Measurements from ENCODE around the gene CGNL1. TPM values are rescaled to one million over a fixed set of nuclear protein-coding genes. Genes with fewer than 3 reads are reported as not detected.

The CGNL1 gene
- total and polyA plus RNA-seq, 4 donors = 14.5 to 30.9 (median 19.1) TPM

- no CpG with 5 or more reads among the region's 2 CpGs for WGBS (ENCODE audit: insufficient coverage)
- Histone ChIP-seq H3K9me3 (ENCODE audit: control insufficient read depth, insufficient read depth, low read length) (no peaks in the 10 kb centered on the region), H3K4me1 (ENCODE audit: control insufficient read depth, insufficient read depth, low read length) (no peaks in the 10 kb centered on the region), H3K4me3 (ENCODE audit: low read depth, low read length) (no peak overlapping the region), H3K36me3 (ENCODE audit: control insufficient read depth, insufficient read depth, low read length) (no peaks in the 10 kb centered on the region), H3K27ac (ENCODE audit: low read depth, low read length) (no peak overlapping the region), H3K27me3 (ENCODE audit: control insufficient read depth, insufficient read depth, low read length) (no peaks in the 10 kb centered on the region)
- DNase-seq (ENCODE audit: low read depth in 4 of 6, low spot score in 6 of 6) = no peak
Observed at GRCh38 chr15:57358571-57358970, 17.7 kb upstream of the CGNL1 start.

DNA sequence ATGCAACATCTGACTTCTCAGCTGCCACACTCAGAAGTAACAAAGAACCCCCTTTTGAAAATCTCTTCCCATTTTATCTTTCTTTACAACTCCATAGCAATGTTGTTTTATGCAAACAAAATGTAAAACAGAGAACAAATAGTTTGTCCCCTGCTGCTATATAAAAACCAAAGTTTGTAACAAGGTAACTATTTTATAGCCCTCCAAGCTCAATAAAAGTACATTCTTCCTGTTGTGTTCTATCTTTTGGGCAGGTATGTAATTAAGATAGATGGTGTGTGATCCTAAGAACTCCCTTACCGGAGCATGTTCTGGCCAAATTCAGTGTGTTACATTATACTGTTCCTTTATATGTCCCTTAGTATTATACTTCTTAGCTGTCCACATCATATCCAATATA, 12.6 kb upstream of the CGNL1 start:
- no CpG with 5 or more reads among the region's 1 CpG for WGBS (ENCODE audit: insufficient coverage)
- Histone ChIP-seq H3K27me3 (ENCODE audit: control insufficient read depth, insufficient read depth, low read length) (no peaks in the 10 kb centered on the region), H3K36me3 (ENCODE audit: control insufficient read depth, insufficient read depth, low read length) (no peaks in the 10 kb centered on the region), H3K9me3 (ENCODE audit: control insufficient read depth, insufficient read depth, low read length) (no peaks in the 10 kb centered on the region), H3K27ac (ENCODE audit: low read depth, low read length) (no peak overlapping the region), H3K4me1 (ENCODE audit: control insufficient read depth, insufficient read depth, low read length) (peaks cover 5% of the 10 kb centered on the region), H3K4me3 (ENCODE audit: low read depth, low read length) (no peak overlapping the region)
- DNase-seq (ENCODE audit: low read depth in 4 of 6, low spot score in 6 of 6) = no peak

DNA sequence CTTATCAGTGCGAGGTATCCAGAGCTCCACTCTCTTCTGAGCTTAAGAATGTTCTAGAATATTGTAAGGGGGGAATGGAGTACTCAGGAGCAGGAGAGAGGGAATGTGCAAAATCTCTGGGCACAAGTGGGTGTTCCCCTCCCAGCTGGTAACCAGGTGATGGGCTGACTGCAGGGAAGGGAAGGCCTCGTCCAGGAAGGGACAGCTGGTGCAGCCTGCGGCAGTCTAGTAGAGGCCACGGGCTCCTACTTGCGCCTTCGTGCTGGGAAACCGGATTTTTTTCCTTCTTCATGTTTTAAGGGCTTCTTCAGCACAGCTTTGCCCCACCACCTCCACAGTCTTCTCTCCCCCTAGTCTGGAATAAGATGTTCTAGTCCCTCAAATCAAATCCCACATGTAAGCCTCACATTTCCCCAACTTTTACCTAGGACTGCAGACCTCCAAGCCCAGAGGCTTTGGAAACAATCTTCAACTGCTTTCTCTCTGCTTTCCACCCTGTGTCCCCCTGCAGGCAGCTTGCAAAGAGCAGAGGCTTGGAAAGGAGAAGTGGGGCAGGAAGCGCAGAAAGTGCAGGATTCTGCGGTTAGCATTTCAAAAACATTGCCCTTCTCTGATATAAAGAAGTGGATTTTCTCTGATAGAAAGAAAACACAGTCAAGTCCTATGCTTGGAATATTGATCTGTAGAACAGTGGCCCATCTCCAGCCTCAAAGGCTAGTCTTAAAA, 11.9 kb upstream of the CGNL1 start:
- DNase-seq (ENCODE audit: low read depth in 4 of 6, low spot score in 6 of 6) = peak in 1 of 6 donors; percentile 45
- Histone ChIP-seq H3K9me3 (ENCODE audit: control insufficient read depth, insufficient read depth, low read length) (no peaks in the 10 kb centered on the region), H3K4me3 (ENCODE audit: low read depth, low read length) (no peak overlapping the region), H3K27ac (ENCODE audit: low read depth, low read length) (no peak overlapping the region), H3K36me3 (ENCODE audit: control insufficient read depth, insufficient read depth, low read length) (no peaks in the 10 kb centered on the region), H3K27me3 (ENCODE audit: control insufficient read depth, insufficient read depth, low read length) (no peaks in the 10 kb centered on the region), H3K4me1 (ENCODE audit: control insufficient read depth, insufficient read depth, low read length) (peaks cover 5% of the 10 kb centered on the region)
- 71% methylated on average over 4 of the region's 9 CpGs for WGBS (ENCODE audit: insufficient coverage)

DNA sequence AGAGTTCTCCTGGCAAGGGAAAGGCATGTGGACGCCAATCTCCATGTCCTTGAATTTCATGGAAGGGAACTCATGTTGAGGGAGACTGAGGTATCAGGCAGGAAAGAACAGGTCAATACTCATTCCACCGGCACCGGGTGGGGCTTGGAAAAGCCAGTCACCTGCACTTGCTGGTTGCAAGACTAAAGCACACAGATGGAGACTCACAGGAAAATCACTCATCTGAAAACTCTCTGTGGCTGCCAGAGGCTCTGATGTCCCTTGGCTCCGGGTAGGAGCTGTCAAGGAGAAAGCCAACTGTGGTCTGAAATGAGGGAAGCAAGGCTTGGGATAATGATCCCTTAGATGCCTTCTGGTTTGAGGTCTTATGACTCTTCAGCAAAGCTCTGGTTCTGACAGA, 8.7 kb upstream of the CGNL1 start:
- Histone ChIP-seq H3K4me1 (ENCODE audit: control insufficient read depth, insufficient read depth, low read length) (peaks cover 5% of the 10 kb centered on the region), H3K27ac (ENCODE audit: low read depth, low read length) (no peak overlapping the region), H3K36me3 (ENCODE audit: control insufficient read depth, insufficient read depth, low read length) (no peaks in the 10 kb centered on the region), H3K27me3 (ENCODE audit: control insufficient read depth, insufficient read depth, low read length) (no peaks in the 10 kb centered on the region), H3K9me3 (ENCODE audit: control insufficient read depth, insufficient read depth, low read length) (no peaks in the 10 kb centered on the region), H3K4me3 (ENCODE audit: low read depth, low read length) (no peak overlapping the region)
- WGBS (ENCODE audit: insufficient coverage) = 92% methylated on average over 4 of the region's 4 CpGs
- peak in 1 of 6 donors; percentile 17 for DNase-seq (ENCODE audit: low read depth in 4 of 6, low spot score in 6 of 6)

DNA sequence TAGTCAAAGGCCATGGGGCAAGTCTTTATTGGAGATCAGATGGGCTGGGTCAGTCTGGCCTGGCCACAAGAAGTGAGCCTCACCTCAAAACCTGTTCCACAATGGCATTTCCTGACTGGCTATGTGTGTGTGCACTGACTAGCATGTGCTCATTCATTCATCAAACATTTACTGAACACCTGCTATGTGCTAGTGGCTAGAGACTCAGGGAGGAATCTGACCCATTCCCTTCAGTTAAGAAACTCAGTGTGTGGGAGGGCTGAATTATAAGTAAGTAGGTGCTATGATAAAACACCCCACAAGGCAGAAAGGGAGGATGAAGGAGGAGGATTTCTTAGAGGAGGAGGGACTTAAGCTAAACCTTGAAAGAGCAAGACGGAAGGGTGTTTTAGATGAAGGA, 5.4 kb upstream of the CGNL1 start:
- Histone ChIP-seq H3K9me3 (ENCODE audit: control insufficient read depth, insufficient read depth, low read length) (no peaks in the 10 kb centered on the region), H3K36me3 (ENCODE audit: control insufficient read depth, insufficient read depth, low read length) (no peaks in the 10 kb centered on the region), H3K27ac (ENCODE audit: low read depth, low read length) (no peak overlapping the region), H3K4me1 (ENCODE audit: control insufficient read depth, insufficient read depth, low read length) (peaks cover 3% of the 10 kb centered on the region), H3K27me3 (ENCODE audit: control insufficient read depth, insufficient read depth, low read length) (peaks cover 9% of the 10 kb centered on the region), H3K4me3 (ENCODE audit: low read depth, low read length) (no peak overlapping the region)
- 100% methylated on average over 1 of the region's 1 CpG for WGBS (ENCODE audit: insufficient coverage)
- DNase-seq (ENCODE audit: low read depth in 4 of 6, low spot score in 6 of 6) = no peak

- Histone ChIP-seq H3K27me3 (ENCODE audit: control insufficient read depth, insufficient read depth, low read length) (peaks cover 16% of the 10 kb centered on the region), H3K4me1 (ENCODE audit: control insufficient read depth, insufficient read depth, low read length) (peaks cover 12% of the 10 kb centered on the region), H3K27ac (ENCODE audit: low read depth, low read length) (no peak overlapping the region), H3K4me3 (ENCODE audit: low read depth, low read length) (no peak overlapping the region), H3K36me3 (ENCODE audit: control insufficient read depth, insufficient read depth, low read length) (no peaks in the 10 kb centered on the region), H3K9me3 (ENCODE audit: control insufficient read depth, insufficient read depth, low read length) (no peaks in the 10 kb centered on the region)
- no peak for DNase-seq (ENCODE audit: low read depth in 4 of 6, low spot score in 6 of 6)
- 94% methylated on average over 3 of the region's 4 CpGs for WGBS (ENCODE audit: insufficient coverage)
Observed at GRCh38 chr15:57373251-57373881, 2.9 kb upstream of the CGNL1 start.

DNA sequence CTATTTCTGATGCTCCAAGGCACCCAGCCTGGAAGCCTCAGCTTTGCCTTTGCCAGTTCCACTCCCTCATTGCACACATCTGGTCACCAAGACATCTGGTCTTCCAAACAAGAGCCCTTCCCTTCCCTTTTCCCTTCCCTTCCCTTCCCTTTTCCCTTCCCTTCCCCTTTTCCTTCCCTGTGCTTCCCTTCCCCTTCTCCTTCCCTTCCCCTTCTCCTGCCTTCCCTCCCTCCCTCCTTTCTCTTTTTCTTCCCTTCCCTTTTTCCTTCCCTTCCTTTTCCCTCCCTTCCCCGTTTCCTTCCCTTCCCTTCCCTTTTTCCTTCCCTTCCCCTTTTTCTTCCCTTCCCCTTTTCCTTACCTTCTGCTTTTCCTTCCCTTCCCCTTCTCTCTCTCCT, 2.4 kb upstream of the CGNL1 start:
- no peaks in the 10 kb centered on the region for H3K36me3 ChIP-seq (ENCODE audit: control insufficient read depth, insufficient read depth, low read length)
- H3K4me3 ChIP-seq (ENCODE audit: low read depth, low read length) = no peak overlapping the region
- 89% methylated on average over 1 of the region's 1 CpG for WGBS (ENCODE audit: insufficient coverage)
- no peak overlapping the region for H3K27ac ChIP-seq (ENCODE audit: low read depth, low read length)
- H3K27me3 ChIP-seq (ENCODE audit: control insufficient read depth, insufficient read depth, low read length) = peaks cover 16% of the 10 kb centered on the region
- no peaks in the 10 kb centered on the region for H3K9me3 ChIP-seq (ENCODE audit: control insufficient read depth, insufficient read depth, low read length)
- peaks cover 12% of the 10 kb centered on the region for H3K4me1 ChIP-seq (ENCODE audit: control insufficient read depth, insufficient read depth, low read length)
- DNase-seq (ENCODE audit: low read depth in 4 of 6, low spot score in 6 of 6) = no peak

DNA sequence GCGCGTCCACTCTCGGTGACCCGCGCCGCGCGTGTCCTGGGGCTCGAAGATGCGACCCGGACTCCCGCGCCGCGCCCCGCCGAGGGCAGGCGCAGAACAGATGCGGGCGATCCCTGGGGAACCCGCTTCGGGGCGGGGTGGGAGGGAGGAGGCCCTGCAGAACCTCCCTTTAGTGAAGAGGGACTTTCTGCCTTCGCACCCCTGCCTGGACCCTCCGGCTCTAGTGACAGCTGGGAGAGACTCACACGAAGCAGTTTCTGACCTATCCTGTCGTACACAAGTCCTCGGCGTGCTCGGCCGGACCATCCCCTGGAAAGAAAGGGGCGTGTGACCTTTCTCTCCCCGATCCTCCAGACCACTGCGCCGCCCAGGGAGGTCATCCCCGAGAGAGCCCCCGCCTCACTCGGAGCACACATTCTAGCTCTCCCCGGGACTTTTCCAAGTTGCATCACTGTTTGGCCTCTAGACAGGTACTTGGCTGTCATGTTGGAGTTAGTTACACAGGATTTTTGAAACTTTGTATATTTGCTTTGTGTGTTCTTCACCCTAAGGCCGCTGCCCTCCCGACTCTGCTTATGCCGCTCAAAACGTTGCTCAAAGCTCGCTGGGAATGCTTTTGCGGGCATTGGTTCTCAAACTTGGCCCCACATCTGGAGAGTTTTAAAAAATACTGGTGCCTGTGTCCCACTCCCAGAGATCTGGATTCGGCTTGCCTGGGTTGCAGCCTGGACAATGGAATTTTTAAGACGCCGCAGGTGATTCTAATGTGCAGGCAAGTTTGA, 582 bp downstream of the CGNL1 start:
- peaks cover 16% of the 10 kb centered on the region for H3K27me3 ChIP-seq (ENCODE audit: control insufficient read depth, insufficient read depth, low read length)
- WGBS (ENCODE audit: insufficient coverage) = 12% methylated on average over 42 of the region's 48 CpGs
- peak overlapping the region; percentile 31 for H3K27ac ChIP-seq (ENCODE audit: low read depth, low read length)
- H3K9me3 ChIP-seq (ENCODE audit: control insufficient read depth, insufficient read depth, low read length) = no peaks in the 10 kb centered on the region
- peak overlapping the region; percentile 58 for H3K4me3 ChIP-seq (ENCODE audit: low read depth, low read length)
- H3K36me3 ChIP-seq (ENCODE audit: control insufficient read depth, insufficient read depth, low read length) = no peaks in the 10 kb centered on the region
- peak in 2 of 6 donors; percentile 36 to 39 for DNase-seq (ENCODE audit: low read depth in 4 of 6, low spot score in 6 of 6)
- peaks cover 16% of the 10 kb centered on the region for H3K4me1 ChIP-seq (ENCODE audit: control insufficient read depth, insufficient read depth, low read length)

DNA sequence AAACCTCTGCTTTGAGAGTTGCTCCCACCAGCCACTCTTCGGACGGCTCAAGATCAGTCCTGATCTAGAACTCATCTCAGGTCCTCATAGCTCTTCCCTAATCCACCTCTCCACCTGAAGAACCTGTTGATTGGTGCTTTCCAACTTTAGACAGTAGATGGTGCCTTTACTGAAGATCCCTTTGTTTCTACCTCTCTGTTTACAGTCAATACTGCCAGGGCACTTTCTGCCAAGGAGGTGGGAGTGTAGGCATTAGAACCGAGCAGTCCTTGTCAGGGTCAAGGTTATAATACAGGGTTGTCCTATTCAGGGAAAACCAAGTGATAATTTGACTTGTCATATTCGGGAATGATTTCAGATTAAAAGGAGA, 1.2 kb downstream of the CGNL1 start:
- Histone ChIP-seq H3K4me1 (ENCODE audit: control insufficient read depth, insufficient read depth, low read length) (peaks cover 16% of the 10 kb centered on the region), H3K27me3 (ENCODE audit: control insufficient read depth, insufficient read depth, low read length) (peaks cover 16% of the 10 kb centered on the region), H3K9me3 (ENCODE audit: control insufficient read depth, insufficient read depth, low read length) (no peaks in the 10 kb centered on the region), H3K4me3 (ENCODE audit: low read depth, low read length) (peak overlapping the region; percentile 58), H3K36me3 (ENCODE audit: control insufficient read depth, insufficient read depth, low read length) (no peaks in the 10 kb centered on the region), H3K27ac (ENCODE audit: low read depth, low read length) (peak overlapping the region; percentile 31)
- 77% methylated on average over 4 of the region's 4 CpGs for WGBS (ENCODE audit: insufficient coverage)
- DNase-seq (ENCODE audit: low read depth in 4 of 6, low spot score in 6 of 6) = peak in 1 of 6 donors; percentile 56

All from spinal cord (tissue), 10 donors.